GM12873 (cell line): Measurements from ENCODE around the gene RASSF6.

Source experiments
- TF ChIP-seq, protein P1 (sequence below): IDR thresholded peaks from 2 replicates; pipeline ENCODE4 v1.5.1; 2012; ENCODE audit warnings: low read depth, mild to moderate bottlenecking, moderate library complexity, low read length, control low read depth; ENCODE audit not compliant: insufficient read depth; ENCODE audit errors: missing control alignments

The RASSF6 gene

DNA sequence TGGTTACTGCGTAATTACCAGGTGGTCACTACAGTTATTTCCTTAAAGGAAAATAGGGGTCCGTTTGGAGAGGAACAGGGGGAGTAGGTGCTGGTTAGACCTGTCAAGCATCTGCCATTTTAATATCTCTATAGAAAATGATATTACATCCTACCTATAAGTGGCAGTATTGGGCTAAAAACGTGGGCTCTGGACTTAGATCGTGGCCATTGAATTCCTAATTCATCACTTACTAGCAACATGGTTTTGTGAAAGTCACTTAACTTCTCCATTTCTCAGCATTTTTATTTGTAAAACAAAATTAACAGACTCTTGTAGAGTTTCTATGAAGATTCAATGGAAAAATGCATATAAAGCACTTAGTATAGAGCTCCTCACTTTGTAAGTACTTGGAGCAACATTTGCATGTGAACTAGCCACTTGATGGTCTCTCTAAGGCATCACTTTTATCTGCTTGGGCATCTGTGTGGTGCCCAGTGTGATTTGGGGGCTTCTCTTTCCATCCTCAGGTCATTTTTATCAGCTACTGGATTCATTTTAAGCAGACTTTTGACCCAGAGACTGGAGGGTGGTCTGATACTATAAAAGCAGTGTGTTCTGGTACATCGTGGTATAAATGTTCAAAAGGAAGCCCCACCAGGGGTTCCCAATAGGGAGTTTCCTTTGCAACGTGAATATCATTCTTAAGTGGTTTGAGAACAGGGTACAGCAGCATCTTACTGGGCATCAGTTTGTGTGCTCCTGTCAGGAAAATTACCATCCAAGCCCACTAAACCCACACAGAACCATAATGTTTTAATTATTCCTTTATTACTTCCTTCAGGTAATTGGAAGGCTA lies 42.7 kb upstream of the RASSF6 start:
- TF ChIP-seq, protein P1, sequence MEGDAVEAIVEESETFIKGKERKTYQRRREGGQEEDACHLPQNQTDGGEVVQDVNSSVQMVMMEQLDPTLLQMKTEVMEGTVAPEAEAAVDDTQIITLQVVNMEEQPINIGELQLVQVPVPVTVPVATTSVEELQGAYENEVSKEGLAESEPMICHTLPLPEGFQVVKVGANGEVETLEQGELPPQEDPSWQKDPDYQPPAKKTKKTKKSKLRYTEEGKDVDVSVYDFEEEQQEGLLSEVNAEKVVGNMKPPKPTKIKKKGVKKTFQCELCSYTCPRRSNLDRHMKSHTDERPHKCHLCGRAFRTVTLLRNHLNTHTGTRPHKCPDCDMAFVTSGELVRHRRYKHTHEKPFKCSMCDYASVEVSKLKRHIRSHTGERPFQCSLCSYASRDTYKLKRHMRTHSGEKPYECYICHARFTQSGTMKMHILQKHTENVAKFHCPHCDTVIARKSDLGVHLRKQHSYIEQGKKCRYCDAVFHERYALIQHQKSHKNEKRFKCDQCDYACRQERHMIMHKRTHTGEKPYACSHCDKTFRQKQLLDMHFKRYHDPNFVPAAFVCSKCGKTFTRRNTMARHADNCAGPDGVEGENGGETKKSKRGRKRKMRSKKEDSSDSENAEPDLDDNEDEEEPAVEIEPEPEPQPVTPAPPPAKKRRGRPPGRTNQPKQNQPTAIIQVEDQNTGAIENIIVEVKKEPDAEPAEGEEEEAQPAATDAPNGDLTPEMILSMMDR, result peak; percentile 43

DNA sequence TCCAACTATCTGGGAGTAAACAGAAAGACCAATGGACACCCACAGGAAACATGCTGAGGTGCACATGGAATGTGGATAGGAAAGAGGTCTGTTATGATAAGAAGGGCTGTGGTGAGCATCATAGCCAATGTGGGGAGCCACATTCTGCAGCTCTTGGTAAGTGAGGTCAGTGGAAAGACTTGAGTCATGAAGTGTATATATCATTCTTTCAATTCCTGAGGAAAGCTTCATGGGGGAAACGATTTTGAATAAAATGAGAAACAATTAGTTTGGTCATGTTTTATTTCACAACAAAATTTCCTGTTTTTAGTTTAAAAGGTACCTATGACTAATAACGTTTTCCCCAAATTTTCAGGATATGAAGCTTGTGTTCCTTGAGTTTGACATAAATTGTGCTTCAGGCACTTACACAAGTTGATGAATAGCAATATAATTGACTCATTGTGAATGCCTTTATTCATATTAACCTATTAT lies 41.4 kb upstream of the RASSF6 start:
- TF ChIP-seq, protein P1, result no peak

DNA sequence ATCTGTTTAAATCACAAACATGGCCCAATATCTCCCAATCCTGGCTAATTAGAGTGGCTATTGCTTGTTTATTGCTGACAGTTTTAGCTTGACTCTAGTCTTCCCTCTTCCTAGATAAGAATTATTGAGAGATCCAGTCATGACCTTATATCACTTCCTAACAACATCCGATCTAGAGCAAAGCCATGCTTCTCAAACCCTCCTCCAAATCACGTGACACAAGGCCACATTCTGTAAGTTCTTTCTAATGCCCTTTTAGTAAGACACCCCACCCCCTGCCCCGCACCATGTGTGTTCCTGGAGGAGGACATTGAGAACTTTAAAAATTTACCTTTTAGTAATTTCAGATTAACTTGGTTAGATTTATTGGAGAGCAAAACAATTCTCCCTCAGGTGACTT lies 40.6 kb upstream of the RASSF6 start:
- TF ChIP-seq, protein P1, result no peak

DNA sequence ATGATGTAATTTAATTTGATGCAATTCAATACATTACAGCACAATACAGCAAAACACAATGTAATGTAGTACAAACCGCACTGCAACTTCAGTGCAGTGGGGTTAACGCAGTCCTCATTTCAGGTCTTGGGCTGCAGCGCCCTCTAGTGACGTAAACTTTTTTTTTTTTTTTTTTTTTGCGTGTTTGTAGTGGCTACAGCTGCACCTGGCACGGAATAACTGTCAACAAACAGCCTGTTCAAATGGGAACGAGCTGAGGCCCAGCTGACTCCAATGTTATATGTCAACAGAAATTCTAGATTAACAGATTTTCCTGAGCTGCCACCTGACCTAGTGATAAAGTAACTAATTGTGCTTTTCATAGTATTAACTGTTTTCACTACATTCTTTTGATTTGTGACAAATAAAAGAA lies 33.5 kb upstream of the RASSF6 start:
- TF ChIP-seq, protein P1, result peak; percentile 63

DNA sequence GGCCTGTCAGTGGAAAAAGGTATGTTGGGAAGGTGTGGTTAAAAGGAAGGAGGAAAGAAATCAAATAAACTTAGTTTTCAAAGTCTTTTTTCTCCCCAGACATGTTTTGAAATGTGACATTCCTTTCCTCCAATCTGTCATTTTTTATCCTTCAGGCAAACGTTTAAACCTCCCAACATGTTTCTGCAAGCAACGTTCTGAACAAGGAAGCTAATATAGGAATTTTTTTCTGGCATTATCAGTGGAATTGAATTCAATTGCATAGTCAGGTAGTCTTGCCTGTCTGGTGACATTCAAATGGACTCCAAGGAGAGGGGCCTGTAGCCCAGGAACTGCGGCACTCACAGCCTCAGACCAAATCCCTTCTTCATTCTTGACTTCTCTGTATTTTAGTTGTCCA lies 30.0 kb upstream of the RASSF6 start:
- TF ChIP-seq, protein P1, result no peak

DNA sequence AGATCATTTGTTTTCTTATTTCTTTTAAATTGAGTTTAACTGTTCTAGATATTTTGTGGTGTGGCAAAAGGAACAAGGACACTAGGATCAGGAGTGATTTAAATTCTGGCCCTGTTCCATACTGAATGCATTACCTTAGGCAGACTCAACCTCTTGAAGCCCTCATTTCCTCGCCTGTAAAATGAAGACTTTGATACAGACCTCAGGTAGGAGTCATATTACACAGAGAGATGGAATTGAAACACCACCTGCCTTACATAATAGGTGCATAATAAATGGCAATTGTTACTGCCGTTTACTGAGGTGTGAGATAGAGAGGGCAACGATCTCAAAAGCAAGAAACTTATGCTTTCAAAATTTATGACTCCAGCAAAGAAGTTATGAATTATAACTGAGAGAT lies 28.2 kb upstream of the RASSF6 start:
- TF ChIP-seq, protein P1, result no peak

DNA sequence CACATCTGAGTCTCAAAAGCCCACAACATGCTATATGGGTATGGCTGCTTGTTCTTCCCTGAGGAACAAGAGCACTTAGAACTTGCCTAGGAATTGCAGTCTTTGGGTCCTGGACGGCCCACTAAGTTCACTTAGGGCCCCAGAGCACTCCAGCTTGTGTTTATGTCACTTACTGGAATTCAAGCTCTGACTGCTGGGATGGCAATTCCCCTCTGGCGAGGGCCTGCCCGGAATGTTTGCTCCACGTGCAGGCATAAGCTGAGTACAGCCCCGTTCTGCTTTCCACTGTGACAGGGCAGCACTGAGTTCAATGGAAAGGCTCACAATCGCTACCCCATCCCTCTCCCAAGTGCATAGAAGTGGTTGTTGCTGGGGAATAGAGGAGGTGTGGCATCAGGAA lies 25.9 kb upstream of the RASSF6 start:
- TF ChIP-seq, protein P1, result no peak
